ENCODE measurements around the gene EMC10.
"Not testable (repeated sequence)": the region's sequence is repeated elsewhere in the genome, so short reads cannot be mapped to it uniquely, and the experiment has no call there.

EMC10 gene

DNA sequence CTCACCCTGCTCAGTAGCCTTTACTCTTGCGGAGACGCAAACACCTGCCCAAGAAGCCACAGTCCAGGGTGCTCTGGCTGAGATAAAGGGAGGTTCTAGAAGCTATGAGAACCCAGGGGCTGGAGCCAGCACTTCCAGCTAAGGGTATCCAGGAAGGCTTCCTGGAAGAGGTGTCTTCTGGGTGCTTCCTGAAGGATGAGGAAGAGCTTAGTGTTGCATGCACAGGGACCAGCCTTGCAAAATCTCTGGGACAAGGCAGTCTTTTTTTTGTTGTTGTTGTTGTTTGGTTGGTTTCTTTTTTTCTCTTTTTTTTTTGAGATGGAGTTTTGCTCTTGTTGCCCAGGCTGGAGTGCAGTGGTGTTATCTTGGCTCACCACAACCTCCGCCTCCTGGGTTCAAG lies 23.1 kb upstream of the EMC10 start:
- DNase-seq: no peak

- no peak for DNase-seq
These were observed 20.3 kb upstream of the EMC10 start for GRCh38 chr19:50455992-50456391.

GRCh38 chr19:50457300-50457699 lies 19.0 kb upstream of the EMC10 start:
- no peak for DNase-seq

DNA sequence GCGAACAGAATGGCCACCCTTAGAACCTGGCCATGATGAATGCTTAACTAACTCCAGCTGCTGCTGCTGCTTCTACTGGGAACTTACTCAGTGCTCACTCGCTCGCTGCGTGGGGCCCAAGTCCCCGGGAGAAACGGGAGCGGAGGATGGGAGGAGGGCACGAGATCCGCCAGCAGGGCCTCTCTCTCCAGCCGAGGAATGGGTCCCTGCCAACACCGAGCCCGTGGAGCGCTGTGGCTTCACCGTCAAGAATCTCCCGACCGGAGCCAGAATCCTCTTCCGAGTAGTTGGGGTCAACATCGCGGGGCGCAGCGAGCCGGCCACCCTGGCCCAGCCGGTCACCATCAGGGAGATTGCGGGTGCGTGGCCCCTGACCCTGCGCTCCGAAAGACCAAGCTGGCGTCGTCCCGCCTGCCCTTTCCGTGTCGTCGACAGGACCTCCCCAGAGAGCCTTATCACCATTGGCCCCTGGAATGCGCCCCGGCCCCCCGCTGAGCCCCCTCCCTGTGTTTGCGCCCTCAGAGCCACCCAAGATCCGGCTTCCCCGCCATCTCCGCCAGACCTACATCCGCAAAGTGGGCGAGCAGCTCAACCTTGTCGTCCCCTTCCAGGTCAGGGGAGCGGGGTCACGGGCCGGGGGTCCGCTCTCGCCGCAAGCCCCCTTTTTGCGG lies 17.8 kb upstream of the EMC10 start:
- no peak for DNase-seq

GRCh38 chr19:50459067-50459456 lies 17.2 kb upstream of the EMC10 start:
- DNase-seq: no peak

- DNase-seq: no peak
These were observed 16.7 kb upstream of the EMC10 start for GRCh38 chr19:50459638-50460037.

GRCh38 chr19:50460161-50460765 lies 16.0 kb upstream of the EMC10 start:
- no peak for DNase-seq

DNA sequence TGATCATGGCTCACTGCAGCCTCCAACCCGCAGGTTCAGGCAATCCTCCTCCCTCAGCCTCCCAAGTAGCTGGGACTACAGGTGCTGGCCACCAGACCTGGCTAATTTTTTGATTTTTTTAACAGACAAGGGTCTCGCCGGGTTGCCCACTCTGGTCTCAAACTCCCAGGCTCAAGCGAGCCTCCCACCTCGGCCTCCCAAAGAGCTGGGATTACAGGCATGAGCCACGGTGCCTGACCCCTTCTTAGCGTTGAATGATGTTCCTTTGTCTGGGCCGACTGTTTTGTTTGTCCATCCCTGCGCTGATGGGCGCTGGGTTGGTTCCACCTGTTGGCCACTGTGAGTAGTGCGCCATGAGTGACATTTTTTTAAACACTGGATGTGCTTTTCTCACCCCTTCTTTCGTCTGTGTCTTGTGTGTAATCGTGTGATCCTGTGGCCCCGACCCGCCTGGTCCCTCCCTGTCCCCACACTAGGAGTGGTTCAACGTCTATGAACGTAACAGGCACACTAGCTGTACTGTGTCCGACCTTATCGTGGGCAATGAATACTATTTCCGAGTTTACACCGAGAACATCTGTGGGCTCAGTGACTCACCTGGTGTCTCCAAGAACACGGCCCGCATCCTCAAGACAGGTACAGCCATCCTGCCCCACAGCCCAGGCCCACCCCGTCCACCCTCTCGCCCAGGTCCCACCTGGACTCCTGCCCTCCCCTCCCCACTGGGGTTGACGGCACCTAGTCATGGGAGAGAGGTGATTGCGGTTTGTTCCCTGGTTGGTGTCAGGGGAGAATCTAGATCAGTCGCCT lies 15.0 kb upstream of the EMC10 start:
- peak; percentile 32 to 81 for DNase-seq

GRCh38 chr19:50462970-50463369 lies 13.3 kb upstream of the EMC10 start:
- DNase-seq: no peak

DNA sequence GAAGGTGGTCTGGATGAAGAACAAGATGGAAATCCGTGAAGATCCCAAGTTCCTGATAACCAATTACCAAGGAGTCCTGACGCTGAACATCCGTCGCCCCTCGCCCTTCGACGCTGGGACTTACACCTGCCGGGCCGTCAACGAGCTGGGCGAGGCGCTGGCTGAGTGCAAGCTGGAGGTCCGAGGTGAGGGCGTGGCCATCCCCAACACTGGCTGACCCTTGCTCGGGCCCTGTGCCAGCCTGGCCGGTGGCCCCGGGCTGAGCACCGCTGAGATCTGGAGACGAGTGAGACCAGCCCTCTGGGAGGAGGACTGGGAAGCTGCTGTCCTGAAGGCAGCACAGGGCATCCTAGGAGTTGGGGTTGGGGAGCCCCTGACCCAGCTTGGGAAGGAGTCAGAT lies 12.0 kb upstream of the EMC10 start:
- DNase-seq: no peak

GRCh38 chr19:50465000-50465399 lies 11.3 kb upstream of the EMC10 start:
- no peak for DNase-seq

GRCh38 chr19:50465986-50466705 lies 10.2 kb upstream of the EMC10 start:
- DNase-seq: no peak

GRCh38 chr19:50466706-50467039 lies 9.6 kb upstream of the EMC10 start:
- DNase-seq: no peak

DNA sequence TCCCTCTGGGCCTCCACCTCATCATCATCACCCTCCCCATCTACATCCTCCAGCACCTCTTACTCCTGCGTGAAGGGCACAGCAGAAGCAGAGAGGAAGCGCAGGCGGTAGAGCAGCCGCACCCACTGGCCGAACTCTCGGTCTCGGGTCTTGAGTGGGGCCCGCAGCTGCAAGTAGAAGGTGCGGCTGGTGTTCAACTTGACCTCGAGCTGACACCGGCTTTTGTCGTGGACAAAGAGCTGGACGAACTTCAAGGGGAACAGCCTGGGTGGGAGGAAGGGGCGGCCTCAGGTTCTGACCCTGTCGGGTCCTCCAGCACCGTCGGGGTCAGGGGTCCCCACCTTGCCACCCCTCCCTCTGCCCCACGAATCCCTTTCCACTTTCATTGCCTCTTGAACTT lies 8.7 kb upstream of the EMC10 start:
- no peak for DNase-seq

DNA sequence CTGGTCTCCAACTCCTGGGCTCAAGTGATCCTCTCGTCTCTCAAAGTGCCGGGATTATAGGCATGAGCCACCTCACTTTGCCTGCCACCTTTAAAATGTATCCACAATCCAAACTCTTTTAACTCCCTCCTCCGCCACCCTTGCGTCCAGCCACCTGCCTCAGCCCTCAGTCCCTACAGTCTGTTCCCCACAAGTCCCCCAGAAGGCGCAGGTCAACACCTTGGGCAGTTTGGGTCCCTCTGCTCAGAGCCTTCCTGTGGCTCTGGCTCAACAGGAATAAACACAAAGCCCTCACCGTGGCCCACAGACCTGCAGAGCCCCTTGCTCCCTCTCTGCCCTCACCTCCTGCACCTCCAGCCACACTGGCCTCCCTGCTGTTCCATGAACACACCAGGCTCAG lies 7.5 kb upstream of the EMC10 start:
- DNase-seq: no peak

- not testable (repeated sequence) for DNase-seq
These were observed 3.0 kb upstream of the EMC10 start for GRCh38 chr19:50473336-50473735.

DNA sequence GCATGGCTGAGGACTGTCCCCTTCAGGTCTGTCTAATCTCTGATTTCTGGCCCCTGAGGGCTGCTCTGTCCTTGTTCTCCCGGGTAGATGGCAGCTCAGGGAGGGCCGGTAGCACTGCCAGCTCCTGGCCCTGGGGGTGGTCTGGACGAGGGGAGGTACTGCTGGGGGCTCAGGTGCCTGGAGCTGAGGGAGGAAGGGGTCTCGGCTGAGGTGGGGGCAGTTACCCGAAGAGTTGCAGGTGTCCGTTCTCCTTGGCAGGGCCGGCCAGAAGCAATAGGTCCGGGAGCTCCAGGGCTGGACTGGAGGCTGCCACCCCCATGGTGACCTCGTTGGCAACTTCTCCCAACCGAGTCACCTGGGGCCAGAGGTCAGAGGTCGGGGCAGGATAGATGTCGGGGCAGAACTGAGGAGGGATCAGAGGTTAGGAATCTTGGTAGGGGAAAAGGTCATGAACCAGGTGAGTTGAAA lies 1.2 kb upstream of the EMC10 start:
- DNase-seq: no peak

DNA sequence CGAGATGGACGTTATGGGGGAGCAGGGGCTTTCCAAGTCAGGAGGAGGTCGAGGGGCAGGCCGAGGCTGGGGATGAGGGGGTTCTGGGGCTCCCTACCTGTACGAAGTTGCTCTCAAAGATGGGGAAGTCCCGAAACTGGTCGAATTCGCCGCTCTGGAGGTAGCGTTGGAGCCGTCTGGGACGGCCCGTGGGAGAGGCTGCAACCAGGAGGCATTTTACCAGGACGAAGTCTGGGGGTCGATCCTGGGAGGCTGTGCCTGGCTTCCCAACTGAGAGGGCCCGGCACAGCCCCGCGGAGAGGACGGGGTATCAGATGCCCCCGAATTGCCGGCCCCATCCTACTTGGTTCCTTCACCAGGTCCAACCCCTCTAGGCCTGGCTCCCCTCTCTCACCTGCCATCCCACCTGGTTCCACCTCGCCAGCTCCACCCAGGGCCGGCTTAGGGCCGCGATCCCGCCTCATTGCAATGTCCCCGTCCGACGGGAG lies 527 bp upstream of the EMC10 start:
- DNase-seq: no peak

GRCh38 chr19:50476907-50477238 lies 566 bp downstream of the EMC10 start:
- DNase-seq: no peak

DNA sequence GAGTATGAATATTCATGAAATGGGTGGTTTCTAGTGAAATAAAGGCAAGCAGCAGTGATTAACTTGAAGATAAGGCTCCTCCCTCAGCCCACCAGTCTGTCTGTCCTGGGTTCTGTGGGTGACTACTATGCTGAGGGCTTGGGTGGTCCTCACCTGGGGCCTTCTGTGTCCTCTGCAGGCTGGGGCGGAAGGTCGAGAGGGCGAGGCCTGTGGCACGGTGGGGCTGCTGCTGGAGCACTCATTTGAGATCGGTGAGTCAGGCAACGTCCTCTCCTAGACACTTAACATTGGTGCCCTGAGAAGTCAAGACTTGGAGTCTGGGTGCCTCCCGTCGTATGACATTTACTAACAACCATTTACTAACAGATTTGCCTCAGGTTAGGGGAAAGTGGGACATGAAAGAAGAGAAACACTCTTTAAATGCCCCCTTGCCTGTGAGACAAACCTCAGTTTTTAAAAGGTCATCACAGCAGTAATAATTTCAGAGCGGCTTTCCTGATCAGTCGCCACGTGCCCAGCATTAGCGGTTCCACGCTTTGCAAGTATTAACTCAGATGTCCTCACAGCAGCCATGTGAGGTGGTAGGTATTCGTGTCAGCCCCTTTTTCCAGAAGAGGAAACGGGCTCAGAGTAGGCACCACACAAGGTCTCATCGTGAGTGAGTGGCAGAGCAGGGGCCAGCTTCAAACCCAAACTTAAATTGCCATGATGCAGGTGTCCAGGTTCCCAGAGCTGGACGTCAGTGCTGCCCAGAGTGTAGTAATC lies 1.6 kb downstream of the EMC10 start:
- DNase-seq: no peak

DNA sequence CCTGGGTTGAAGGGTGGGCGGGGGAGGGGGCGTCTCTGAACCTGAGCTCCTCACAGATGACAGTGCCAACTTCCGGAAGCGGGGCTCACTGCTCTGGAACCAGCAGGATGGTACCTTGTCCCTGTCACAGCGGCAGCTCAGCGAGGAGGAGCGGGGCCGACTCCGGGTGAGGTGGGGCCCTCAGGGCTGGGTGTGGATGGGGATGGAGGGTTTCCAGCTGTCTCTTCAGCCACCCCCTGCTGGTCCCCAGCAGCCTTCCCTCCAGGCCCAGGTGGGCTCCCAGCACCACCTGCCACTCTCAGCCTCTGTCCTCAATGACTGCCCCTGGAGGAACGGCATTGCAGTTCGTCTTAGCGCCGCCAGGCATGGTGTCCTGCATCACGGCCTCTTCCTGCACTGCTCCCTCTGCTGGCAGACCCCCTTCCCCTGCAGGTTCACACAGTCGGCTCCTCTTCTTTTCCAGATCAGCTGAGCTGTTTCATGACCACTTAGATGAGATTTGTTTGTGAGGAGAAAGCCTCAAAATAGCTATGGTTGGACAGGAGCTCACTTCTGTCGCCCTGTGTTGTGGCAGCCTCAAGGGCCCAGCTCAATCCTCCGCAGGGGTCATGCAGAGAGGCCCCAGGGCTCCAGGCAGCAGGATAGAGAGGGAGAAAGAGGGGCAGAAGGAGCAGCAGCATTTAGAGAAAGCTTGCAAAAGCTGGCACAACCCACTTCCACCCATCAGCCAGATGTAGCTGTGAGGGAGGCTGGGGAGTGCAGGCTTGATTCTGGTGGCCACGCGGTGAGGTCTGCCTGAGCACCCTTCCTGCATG lies 2.8 kb downstream of the EMC10 start:
- peak in 1 of 2 donors; percentile 11 for DNase-seq

GRCh38 chr19:50479761-50480251 lies 3.5 kb downstream of the EMC10 start:
- DNase-seq: no peak

Data from inflammatory macrophage treated with lipopolysaccharide for 1 hour (primary cell).